ENCODE data around the gene ZNF334. TPM values are rescaled to one million over a fixed set of nuclear protein-coding genes. Genes with fewer than 3 reads are reported as not detected.

The ZNF334 gene
- polyA plus RNA-seq, 1 experiment = 0.93 TPM

- Histone ChIP-seq H3K36me3 (ENCODE audit: control insufficient read depth, insufficient read depth, low read length) (no peaks in the 10 kb centered on the region), H3K27me3 (ENCODE audit: control insufficient read depth, insufficient read depth, low read length) (no peaks in the 10 kb centered on the region; the same call in 1 of the 2 replicates), H3K4me3 (ENCODE audit: low read depth, low read length) (no peak overlapping the region)
- DNase-seq (ENCODE audit: low read depth) = no peak
- ChIA-PET POLR2A (no interaction called here), CTCF (interaction anchor here (0.6 to 1.1 kb wide), 4 partner anchors 10 to 156 kb away, joined by 3 to 9 read pairs (median 3); no protein-coding TSS in a partner anchor)
- TF ChIP-seq, protein P1, sequence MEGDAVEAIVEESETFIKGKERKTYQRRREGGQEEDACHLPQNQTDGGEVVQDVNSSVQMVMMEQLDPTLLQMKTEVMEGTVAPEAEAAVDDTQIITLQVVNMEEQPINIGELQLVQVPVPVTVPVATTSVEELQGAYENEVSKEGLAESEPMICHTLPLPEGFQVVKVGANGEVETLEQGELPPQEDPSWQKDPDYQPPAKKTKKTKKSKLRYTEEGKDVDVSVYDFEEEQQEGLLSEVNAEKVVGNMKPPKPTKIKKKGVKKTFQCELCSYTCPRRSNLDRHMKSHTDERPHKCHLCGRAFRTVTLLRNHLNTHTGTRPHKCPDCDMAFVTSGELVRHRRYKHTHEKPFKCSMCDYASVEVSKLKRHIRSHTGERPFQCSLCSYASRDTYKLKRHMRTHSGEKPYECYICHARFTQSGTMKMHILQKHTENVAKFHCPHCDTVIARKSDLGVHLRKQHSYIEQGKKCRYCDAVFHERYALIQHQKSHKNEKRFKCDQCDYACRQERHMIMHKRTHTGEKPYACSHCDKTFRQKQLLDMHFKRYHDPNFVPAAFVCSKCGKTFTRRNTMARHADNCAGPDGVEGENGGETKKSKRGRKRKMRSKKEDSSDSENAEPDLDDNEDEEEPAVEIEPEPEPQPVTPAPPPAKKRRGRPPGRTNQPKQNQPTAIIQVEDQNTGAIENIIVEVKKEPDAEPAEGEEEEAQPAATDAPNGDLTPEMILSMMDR (IDR thresholded peaks at IDR 0.05; ENCODE audit: insufficient read depth, low read depth, low read length) = no peak
Observed at GRCh38 chr20:46559001-46559400, 45.6 kb upstream of the ZNF334 start.

DNA sequence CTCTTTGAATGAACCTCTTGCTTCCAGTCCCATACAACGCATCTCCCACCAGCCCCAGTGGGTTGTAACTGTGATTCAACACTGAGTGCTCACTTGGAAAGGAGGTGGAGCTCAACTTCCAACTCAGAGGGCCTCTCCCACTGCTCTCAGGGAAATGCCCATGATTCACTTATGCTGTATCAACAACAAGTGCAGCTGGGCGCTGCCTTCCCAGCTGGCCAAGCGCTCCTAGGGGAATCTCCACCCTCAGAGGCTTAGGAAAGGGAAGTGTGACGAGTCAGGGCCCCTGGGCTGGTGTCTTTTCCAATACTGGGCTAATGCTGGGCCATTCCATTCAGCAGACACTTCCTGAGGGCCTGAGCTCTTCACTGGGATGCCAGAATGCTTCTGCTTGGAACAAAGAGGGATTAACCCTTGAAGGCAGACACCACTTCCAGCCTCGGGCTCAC lies 45.2 kb upstream of the ZNF334 start:
- ChIA-PET CTCF (interaction anchor here (0.7 kb wide), 1 partner anchor 157 kb away, joined by 3 read pairs; no protein-coding TSS in a partner anchor), POLR2A (no interaction called here)
- H3K4me3 ChIP-seq (ENCODE audit: low read depth, low read length) = no peak overlapping the region
- TF ChIP-seq, protein P1 (IDR thresholded peaks at IDR 0.05; ENCODE audit: insufficient read depth, low read depth, low read length) = no peak
- peak; percentile 33 for DNase-seq (ENCODE audit: low read depth)
- no peaks in the 10 kb centered on the region for H3K36me3 ChIP-seq (ENCODE audit: control insufficient read depth, insufficient read depth, low read length)
- H3K27me3 ChIP-seq (ENCODE audit: control insufficient read depth, insufficient read depth, low read length) = no peaks in the 10 kb centered on the region; the same call in 1 of the 2 replicates

DNA sequence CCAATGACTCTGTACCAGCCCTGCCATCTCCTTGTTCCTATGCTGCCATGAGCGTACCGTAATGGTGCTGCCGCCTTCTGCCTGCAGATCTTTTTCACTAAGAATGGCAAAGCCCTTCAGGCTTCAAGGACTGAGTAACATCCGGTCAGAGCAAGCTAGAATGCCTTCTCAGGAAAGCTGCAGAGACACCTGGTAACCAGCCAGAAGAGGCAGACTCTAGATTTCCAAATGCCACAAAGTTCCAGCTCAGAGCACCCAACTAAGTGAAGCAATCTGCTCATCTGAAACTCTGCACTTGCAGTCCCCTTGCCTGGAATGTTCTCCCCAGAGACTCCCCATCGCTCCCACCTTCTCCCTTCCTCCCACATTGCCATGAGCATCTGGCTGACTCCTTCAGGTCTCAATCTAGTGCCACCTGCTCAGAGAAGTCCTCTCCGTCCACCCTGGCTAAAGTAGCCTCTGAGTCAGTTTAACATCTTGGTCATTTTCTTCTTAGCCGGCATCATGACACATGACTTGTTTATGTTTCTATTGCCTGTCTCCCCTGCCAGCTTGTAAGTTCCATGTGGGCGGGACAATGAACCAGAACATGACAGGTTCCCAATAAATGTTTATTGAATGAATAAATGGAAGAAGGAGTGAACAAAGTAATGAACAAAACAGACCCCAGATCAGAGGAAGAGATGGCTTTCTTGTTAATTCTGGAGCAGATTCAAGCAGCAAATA lies 44.0 kb upstream of the ZNF334 start:
- no peak overlapping the region for H3K4me3 ChIP-seq (ENCODE audit: low read depth, low read length)
- ChIA-PET CTCF (interaction anchor here (1.0 kb wide), 1 partner anchor 10 kb away, joined by 3 read pairs; no protein-coding TSS in a partner anchor), POLR2A (no interaction called here)
- DNase-seq (ENCODE audit: low read depth) = no peak
- H3K36me3 ChIP-seq (ENCODE audit: control insufficient read depth, insufficient read depth, low read length) = no peaks in the 10 kb centered on the region
- H3K27me3 ChIP-seq (ENCODE audit: control insufficient read depth, insufficient read depth, low read length) = no peaks in the 10 kb centered on the region; the same call in 1 of the 2 replicates
- TF ChIP-seq, protein P1 (IDR thresholded peaks at IDR 0.05; ENCODE audit: insufficient read depth, low read depth, low read length) = no peak

- ChIA-PET CTCF (interaction anchor here (0.9 kb wide), 1 partner anchor 10 kb away, joined by 3 read pairs; no protein-coding TSS in a partner anchor), POLR2A (no interaction called here)
- no peak for DNase-seq (ENCODE audit: low read depth)
- TF ChIP-seq, protein P1 (IDR thresholded peaks at IDR 0.05; ENCODE audit: insufficient read depth, low read depth, low read length) = no peak
- Histone ChIP-seq H3K27me3 (ENCODE audit: control insufficient read depth, insufficient read depth, low read length) (no peaks in the 10 kb centered on the region; the same call in 1 of the 2 replicates), H3K4me3 (ENCODE audit: low read depth, low read length) (no peak overlapping the region), H3K36me3 (ENCODE audit: control insufficient read depth, insufficient read depth, low read length) (no peaks in the 10 kb centered on the region)
Observed at GRCh38 chr20:46555370-46555956, 42.1 kb upstream of the ZNF334 start.

- ChIA-PET CTCF (no interaction called here), POLR2A (no interaction called here)
Observed at GRCh38 chr20:46554828-46555227, 41.5 kb upstream of the ZNF334 start.

More at GRCh38 chr20:46554828-46555227, 41.5 kb upstream of the ZNF334 start:
- Histone ChIP-seq H3K27me3 (ENCODE audit: control insufficient read depth, insufficient read depth, low read length) (no peaks in the 10 kb centered on the region; the same call in 1 of the 2 replicates), H3K36me3 (ENCODE audit: control insufficient read depth, insufficient read depth, low read length) (no peaks in the 10 kb centered on the region), H3K4me3 (ENCODE audit: low read depth, low read length) (no peak overlapping the region)
- TF ChIP-seq, protein P1 (IDR thresholded peaks at IDR 0.05; ENCODE audit: insufficient read depth, low read depth, low read length) = no peak
- no peak for DNase-seq (ENCODE audit: low read depth)
